Lung (tissue), 12 donors: ENCODE data around the gene PMM2. TPM values are rescaled to one million over a fixed set of nuclear protein-coding genes. Genes with fewer than 3 reads are reported as not detected.

Experiments
- ATAC-seq: fragments of 200-7000 bp; cut with Tn5 transposase; one replicate; pipeline ENCODE4 v1.9.1; 2020; ENCODE audit warnings: moderate number of reproducible peaks; ENCODE audit not compliant: insufficient read depth, low FRiP score
- DNase-seq, 3 donors: peaks; one replicate each; pipeline ENCODE4 v3.0.0-alpha.2; 2013 to 2017
- H3K27ac ChIP-seq, 2 donors: one replicate each; pipeline ENCODE4 v1.5.1; 2013; ENCODE audit warnings: mild to moderate bottlenecking in 2 of 2, moderate library complexity in 2 of 2, control low read depth in 1 of 2, inconsistent platforms in 1 of 2, low read depth in 1 of 2, low read length in 1 of 2
- H3K27me3 ChIP-seq, 3 donors: one replicate each; pipeline ENCODE4 v1.5.1; 2013; ENCODE audit warnings: low read length in 2 of 3; ENCODE audit not compliant: control insufficient read depth in 3 of 3, insufficient read depth in 3 of 3
- H3K36me3 ChIP-seq, 4 donors: one replicate each; pipeline ENCODE4 v1.5.1; 2013; ENCODE audit warnings: low read length in 4 of 4, mild to moderate bottlenecking in 1 of 4, moderate library complexity in 1 of 4; ENCODE audit not compliant: control insufficient read depth in 4 of 4, insufficient read depth in 4 of 4
- H3K4me1 ChIP-seq, 5 donors: one replicate each; pipeline ENCODE4 v1.5.1; 2013; ENCODE audit warnings: low read length in 5 of 5, mild to moderate bottlenecking in 2 of 5, moderate library complexity in 1 of 5; ENCODE audit not compliant: control insufficient read depth in 5 of 5, insufficient read depth in 5 of 5
- H3K4me3 ChIP-seq: one replicate; pipeline ENCODE4 v1.5.1; 2013; ENCODE audit warnings: mild to moderate bottlenecking, control low read depth, moderate library complexity
- H3K9ac ChIP-seq, 2 donors: one replicate each; pipeline ENCODE4 v1.5.1; 2013; ENCODE audit warnings: low read length in 2 of 2, control low read depth in 1 of 2; ENCODE audit not compliant: insufficient read depth in 1 of 2
- H3K9me3 ChIP-seq, 4 donors: one replicate each; pipeline ENCODE4 v1.5.1; 2013; ENCODE audit warnings: low read length in 3 of 4, mild to moderate bottlenecking in 1 of 4, moderate library complexity in 1 of 4; ENCODE audit not compliant: control insufficient read depth in 4 of 4, insufficient read depth in 3 of 4
- WGBS, 2 donors: extraction: QIAGEN DNeasy Blood & Tissue Kit; methylation state at CpG; one replicate each; pipeline ENCODE4 v1.1.7; 2013; 5-methylcytosine and 5-hydroxymethylcytosine counted together
- polyA plus RNA-seq, 2 donors: library from polyadenylated mRNA; stranded (reverse); fragments of 200-250 nt; gene quantifications; one replicate each; pipeline ENCODE4 v1.2.1, GENCODE V29; 2013
- total RNA-seq, 2 donors: library from RNA; depleted of rRNA in 1 of 2; stranded (reverse); fragments of >200 nt in 1 of 2; gene quantifications; one replicate each; pipeline ENCODE4 v1.2.1, GENCODE V29; 2014 to 2021
- TF ChIP-seq, protein P1 (sequence below): IDR thresholded peaks from 2 replicates; pipeline ENCODE4 v1.5.1; 2012; ENCODE audit warnings: mild to moderate bottlenecking; ENCODE audit errors: control extremely low read depth, extremely low read depth
- donor health status: control.
- donor health status: control.
- donor health status: Bipolar disorder and iron deficiency.
- donor health status: healthy.
- donor health status: DM: yes; HTN: yes; CAD: no.

Gene PMM2
- total and polyA plus RNA-seq, 4 donors, result 27.1 to 40.0 (median 32.0) TPM

DNA sequence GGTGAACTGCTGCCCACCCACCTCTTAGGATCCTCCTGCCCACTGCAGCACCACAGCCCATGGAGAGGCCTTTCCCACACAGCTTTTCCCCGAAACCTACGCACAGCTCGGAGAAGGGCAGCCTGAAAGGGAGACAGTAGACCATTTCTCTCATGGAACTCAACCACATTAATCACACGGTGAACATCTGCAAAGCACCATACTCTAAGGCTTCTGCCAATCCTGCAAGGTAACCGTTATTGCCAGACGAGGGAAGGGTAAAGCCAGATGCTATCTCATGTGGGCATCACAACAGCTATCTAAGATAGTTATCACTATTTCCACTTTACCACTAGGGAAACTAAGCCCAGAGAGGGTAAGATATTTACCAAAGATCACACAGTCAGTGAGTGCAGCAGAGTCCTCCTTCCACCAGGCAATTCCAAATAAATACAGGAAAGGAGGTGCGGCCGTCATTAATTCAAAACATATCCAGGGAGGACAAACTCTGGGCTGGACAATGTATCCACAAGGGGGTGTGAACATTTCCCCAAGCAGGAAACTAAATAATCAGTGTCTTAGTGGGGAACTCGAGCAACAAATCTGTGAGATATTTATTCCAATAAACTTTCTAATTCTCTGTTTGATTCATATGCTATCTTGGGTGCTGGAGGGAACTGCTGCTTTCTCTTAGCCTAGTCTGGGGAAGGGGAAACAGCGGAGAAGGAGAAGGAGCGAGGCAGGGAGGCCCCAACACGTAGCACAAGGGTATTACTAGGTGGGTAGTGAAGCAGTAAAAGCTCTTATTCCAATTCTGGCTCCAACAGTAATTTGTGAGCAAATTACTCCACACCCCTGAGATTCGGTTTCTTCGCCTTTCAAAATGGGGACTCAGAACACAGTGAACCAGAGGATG lies 923 bp upstream of the PMM2 start:
- peak overlapping the region; percentile 31 to 82 for H3K9ac ChIP-seq
- 43 to 47% methylated on average over 14 of the region's 14 CpGs for WGBS, 2 donors
- peak overlapping the region; percentile 21 to 50 for H3K27ac ChIP-seq
- ATAC-seq, result no peak
- H3K27me3 ChIP-seq, result no peaks in the 10 kb centered on the region
- DNase-seq, result no peak
- peaks cover 8 to 22% (median 11%) of the 10 kb centered on the region in 5 donors for H3K4me1 ChIP-seq
- H3K36me3 ChIP-seq, result peaks cover under 1 to 10% (median under 1%) of the 10 kb centered on the region in 4 donors
- TF ChIP-seq, protein P1, sequence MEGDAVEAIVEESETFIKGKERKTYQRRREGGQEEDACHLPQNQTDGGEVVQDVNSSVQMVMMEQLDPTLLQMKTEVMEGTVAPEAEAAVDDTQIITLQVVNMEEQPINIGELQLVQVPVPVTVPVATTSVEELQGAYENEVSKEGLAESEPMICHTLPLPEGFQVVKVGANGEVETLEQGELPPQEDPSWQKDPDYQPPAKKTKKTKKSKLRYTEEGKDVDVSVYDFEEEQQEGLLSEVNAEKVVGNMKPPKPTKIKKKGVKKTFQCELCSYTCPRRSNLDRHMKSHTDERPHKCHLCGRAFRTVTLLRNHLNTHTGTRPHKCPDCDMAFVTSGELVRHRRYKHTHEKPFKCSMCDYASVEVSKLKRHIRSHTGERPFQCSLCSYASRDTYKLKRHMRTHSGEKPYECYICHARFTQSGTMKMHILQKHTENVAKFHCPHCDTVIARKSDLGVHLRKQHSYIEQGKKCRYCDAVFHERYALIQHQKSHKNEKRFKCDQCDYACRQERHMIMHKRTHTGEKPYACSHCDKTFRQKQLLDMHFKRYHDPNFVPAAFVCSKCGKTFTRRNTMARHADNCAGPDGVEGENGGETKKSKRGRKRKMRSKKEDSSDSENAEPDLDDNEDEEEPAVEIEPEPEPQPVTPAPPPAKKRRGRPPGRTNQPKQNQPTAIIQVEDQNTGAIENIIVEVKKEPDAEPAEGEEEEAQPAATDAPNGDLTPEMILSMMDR, result no peak
- peak overlapping the region; percentile 43 for H3K4me3 ChIP-seq
- no peaks in the 10 kb centered on the region for H3K9me3 ChIP-seq

DNA sequence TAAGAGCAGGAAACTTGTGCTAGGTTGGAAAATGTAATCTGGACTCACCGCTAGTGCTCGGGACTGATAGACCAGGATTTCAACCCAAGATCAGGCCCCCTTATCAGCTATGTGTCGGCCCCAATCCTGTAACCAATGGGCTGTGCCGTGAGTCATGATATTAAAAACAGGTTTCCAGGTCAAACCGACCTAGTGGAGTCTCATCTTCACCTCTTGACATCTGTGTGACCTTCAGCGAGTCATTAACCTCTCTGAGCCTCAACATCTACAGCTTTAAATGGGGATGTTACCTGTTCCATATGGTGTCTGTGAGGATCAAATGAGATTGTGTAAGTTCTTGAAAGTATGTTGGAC lies 512 bp downstream of the PMM2 start:
- peaks cover 5 to 15% (median 13%) of the 10 kb centered on the region in 4 donors for H3K36me3 ChIP-seq
- no peaks in the 10 kb centered on the region for H3K27me3 ChIP-seq
- ATAC-seq, result no peak
- no peak for DNase-seq
- 2 to 3% methylated on average over 6 of the region's 6 CpGs for WGBS, 2 donors
- peak overlapping the region; percentile 50 to 72 for H3K9ac ChIP-seq
- peak overlapping the region; percentile 97 for H3K4me3 ChIP-seq
- peaks cover 8 to 22% (median 11%) of the 10 kb centered on the region in 5 donors for H3K4me1 ChIP-seq
- H3K9me3 ChIP-seq, result no peaks in the 10 kb centered on the region
- H3K27ac ChIP-seq, result peak overlapping the region; percentile 89 to 90
- TF ChIP-seq, protein P1, result no peak

DNA sequence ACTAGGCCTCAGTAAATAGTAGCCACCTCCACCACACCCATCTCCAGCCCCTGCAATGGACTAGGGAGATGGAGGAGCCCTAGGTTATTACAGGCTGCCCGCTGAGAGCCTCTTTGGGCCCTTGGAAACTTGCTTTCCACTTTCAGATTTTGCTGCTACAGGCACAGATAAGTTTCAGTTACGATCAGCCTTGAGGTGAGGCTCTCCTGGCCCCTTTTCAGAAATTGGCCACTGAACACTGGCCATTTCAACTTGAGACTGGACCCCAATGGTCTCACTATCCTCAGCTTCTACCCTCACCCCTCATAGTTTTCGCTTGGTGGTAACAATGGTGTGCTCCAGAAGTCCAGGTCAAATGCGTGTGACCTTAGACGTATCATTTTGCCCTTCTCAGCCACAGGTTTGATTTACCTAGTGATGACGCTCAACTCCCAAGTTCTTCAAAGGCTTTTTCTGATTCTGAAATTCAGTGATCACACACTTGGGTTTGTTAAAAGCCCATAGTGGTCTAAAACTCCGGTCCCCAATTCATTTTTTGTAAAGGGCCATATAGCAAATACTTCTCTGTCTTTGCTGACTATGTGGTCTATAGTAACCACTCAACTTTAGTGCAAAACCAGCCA lies 1.0 kb downstream of the PMM2 start:
- TF ChIP-seq, protein P1, result no peak
- Histone ChIP-seq H3K27me3 (no peaks in the 10 kb centered on the region), H3K4me1 (peaks cover 8 to 22% (median 11%) of the 10 kb centered on the region in 5 donors), H3K9ac (peak overlapping the region; percentile 50 to 72), H3K27ac (peak overlapping the region in 1 of 2 donors; percentile 89), H3K9me3 (no peaks in the 10 kb centered on the region), H3K4me3 (peak overlapping the region; percentile 97), H3K36me3 (peaks cover 8 to 16% (median 15%) of the 10 kb centered on the region in 4 donors)
- ATAC-seq (no peak), DNase-seq (no peak)
- WGBS, 2 donors, result 67 to 75% methylated on average over 7 of the region's 7 CpGs
